Measurements from ENCODE around the gene ENPP1. TPM values are rescaled to one million over a fixed set of nuclear protein-coding genes. Genes with fewer than 3 reads are reported as not detected.
A peak's percentile ranks its signal among the peaks of the same experiment; 100 is the strongest.

ENPP1 gene
- total RNA-seq, 1 experiment from 2014 or later, result 2.8 TPM

GRCh38 chr6:131825946-131826345 is 18.1 kb downstream of the ENPP1 start:
- Mint-ChIP-seq H3K4me3 (ENCODE audit: unreplicated experiment) (no peak overlapping the region), H3K4me1 (ENCODE audit: insufficient read depth, unreplicated experiment) (peaks cover 35% of the 10 kb centered on the region), H3K36me3 (ENCODE audit: insufficient read depth, unreplicated experiment) (no peaks in the 10 kb centered on the region), H3K9me3 (ENCODE audit: unreplicated experiment) (no peaks in the 10 kb centered on the region), H3K27me3 (ENCODE audit: insufficient read depth, unreplicated experiment) (no peaks in the 10 kb centered on the region), H3K27ac (ENCODE audit: low read depth, unreplicated experiment) (no peak overlapping the region)
- no TSS peak for BruUV-seq (replicated peaks)
- no peak for DNase-seq (ENCODE audit: unreplicated experiment)
- CTCF ChIA-PET, result interaction anchor here (0.6 to 1.4 kb wide), 6 partner anchors 12 to 434 kb away, joined by 3 to 5 read pairs (median 3); partner anchors contain the start of gene MED23
- intact Hi-C loops (cut with micrococcal nuclease), result no loop called here
- TF ChIP-seq, protein P1, sequence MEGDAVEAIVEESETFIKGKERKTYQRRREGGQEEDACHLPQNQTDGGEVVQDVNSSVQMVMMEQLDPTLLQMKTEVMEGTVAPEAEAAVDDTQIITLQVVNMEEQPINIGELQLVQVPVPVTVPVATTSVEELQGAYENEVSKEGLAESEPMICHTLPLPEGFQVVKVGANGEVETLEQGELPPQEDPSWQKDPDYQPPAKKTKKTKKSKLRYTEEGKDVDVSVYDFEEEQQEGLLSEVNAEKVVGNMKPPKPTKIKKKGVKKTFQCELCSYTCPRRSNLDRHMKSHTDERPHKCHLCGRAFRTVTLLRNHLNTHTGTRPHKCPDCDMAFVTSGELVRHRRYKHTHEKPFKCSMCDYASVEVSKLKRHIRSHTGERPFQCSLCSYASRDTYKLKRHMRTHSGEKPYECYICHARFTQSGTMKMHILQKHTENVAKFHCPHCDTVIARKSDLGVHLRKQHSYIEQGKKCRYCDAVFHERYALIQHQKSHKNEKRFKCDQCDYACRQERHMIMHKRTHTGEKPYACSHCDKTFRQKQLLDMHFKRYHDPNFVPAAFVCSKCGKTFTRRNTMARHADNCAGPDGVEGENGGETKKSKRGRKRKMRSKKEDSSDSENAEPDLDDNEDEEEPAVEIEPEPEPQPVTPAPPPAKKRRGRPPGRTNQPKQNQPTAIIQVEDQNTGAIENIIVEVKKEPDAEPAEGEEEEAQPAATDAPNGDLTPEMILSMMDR (IDR thresholded peaks at IDR 0.05; ENCODE audit: unreplicated experiment), result no peak
- POLR2A ChIA-PET, result interaction anchor here (0.6 to 1.4 kb wide), 2 partner anchors 12 to 286 kb away, joined by 3 to 4 read pairs; no protein-coding TSS in a partner anchor

DNA sequence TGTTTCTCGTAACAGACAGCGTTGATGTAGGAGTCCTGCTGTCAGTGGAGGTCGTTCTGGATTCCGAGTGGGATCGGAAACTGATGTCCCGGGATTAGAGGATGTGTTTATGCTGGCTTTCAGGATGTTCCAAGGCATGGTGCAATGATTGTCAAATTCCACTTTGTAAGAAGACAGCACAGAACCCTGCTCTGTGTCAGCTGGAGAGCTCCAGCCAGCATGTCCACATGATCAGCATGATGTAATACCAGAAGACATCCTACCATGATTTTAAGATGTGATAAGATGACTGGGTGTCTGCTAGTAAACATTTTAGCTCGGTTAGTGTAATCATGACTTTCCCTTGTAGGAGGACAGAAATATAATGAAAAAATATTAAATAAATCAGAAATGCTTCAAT is 20.3 kb downstream of the ENPP1 start:
- no peak for DNase-seq (ENCODE audit: unreplicated experiment)
- Mint-ChIP-seq H3K27me3 (ENCODE audit: insufficient read depth, unreplicated experiment) (no peaks in the 10 kb centered on the region), H3K27ac (ENCODE audit: low read depth, unreplicated experiment) (no peak overlapping the region), H3K36me3 (ENCODE audit: insufficient read depth, unreplicated experiment) (no peaks in the 10 kb centered on the region), H3K4me3 (ENCODE audit: unreplicated experiment) (no peak overlapping the region), H3K4me1 (ENCODE audit: insufficient read depth, unreplicated experiment) (peaks cover 45% of the 10 kb centered on the region), H3K9me3 (ENCODE audit: unreplicated experiment) (no peaks in the 10 kb centered on the region)
- TF ChIP-seq, protein P1 (IDR thresholded peaks at IDR 0.05; ENCODE audit: unreplicated experiment), result no peak
- ChIA-PET CTCF (interaction anchor here (3.9 kb wide), 1 partner anchor 87 kb away, joined by 12 read pairs; no protein-coding TSS in a partner anchor), POLR2A (interaction anchor here (0.7 to 1.4 kb wide), 3 partner anchors 12 to 107 kb away, joined by 3 to 6 read pairs (median 3); no protein-coding TSS in a partner anchor)
- intact Hi-C loops (cut with micrococcal nuclease), result no loop called here
- BruUV-seq (replicated peaks), result no TSS peak

DNA sequence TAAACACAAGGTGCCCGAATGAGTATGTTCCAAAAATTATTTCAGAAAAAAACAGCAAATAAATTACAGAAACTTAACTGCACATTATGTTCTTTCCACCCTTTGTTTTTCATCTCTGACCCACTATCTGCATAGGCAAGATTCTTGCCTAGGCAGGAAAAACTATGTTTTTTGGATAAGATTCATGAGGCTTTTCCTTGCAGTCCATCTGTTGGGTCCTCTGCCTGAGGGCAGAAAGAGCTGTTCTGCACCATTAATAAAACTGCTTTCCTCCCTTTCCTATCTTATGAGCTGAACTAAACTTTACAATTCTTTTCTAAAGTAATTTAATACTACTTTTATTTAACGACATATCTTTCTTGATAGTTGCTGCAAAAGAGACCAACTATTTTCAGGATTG is 21.1 kb downstream of the ENPP1 start:
- Mint-ChIP-seq H3K9me3 (ENCODE audit: unreplicated experiment) (no peaks in the 10 kb centered on the region), H3K4me3 (ENCODE audit: unreplicated experiment) (no peak overlapping the region), H3K27me3 (ENCODE audit: insufficient read depth, unreplicated experiment) (no peaks in the 10 kb centered on the region), H3K36me3 (ENCODE audit: insufficient read depth, unreplicated experiment) (no peaks in the 10 kb centered on the region), H3K27ac (ENCODE audit: low read depth, unreplicated experiment) (peak overlapping the region; percentile 63), H3K4me1 (ENCODE audit: insufficient read depth, unreplicated experiment) (peaks cover 36% of the 10 kb centered on the region)
- ChIA-PET CTCF (interaction anchor here (0.6 to 3.9 kb wide), 3 partner anchors 81 to 383 kb away, joined by 3 to 12 read pairs (median 3); no protein-coding TSS in a partner anchor), POLR2A (interaction anchor here (0.6 to 1.4 kb wide), 5 partner anchors 9 to 68 kb away, joined by 3 to 6 read pairs (median 4); no protein-coding TSS in a partner anchor)
- DNase-seq (ENCODE audit: unreplicated experiment), result no peak
- intact Hi-C loops (cut with micrococcal nuclease), result no loop called here
- TF ChIP-seq, protein P1 (IDR thresholded peaks at IDR 0.05; ENCODE audit: unreplicated experiment), result no peak
- no TSS peak for BruUV-seq (replicated peaks)

GRCh38 chr6:131831392-131831791 is 23.6 kb downstream of the ENPP1 start:
- Mint-ChIP-seq H3K9me3 (ENCODE audit: unreplicated experiment) (no peaks in the 10 kb centered on the region), H3K4me1 (ENCODE audit: insufficient read depth, unreplicated experiment) (peaks cover 34% of the 10 kb centered on the region), H3K4me3 (ENCODE audit: unreplicated experiment) (no peak overlapping the region), H3K27me3 (ENCODE audit: insufficient read depth, unreplicated experiment) (no peaks in the 10 kb centered on the region), H3K36me3 (ENCODE audit: insufficient read depth, unreplicated experiment) (no peaks in the 10 kb centered on the region), H3K27ac (ENCODE audit: low read depth, unreplicated experiment) (peak overlapping the region; percentile 90)
- ChIA-PET POLR2A (interaction anchor here (0.7 to 0.9 kb wide), 3 partner anchors 9 to 137 kb away, joined by 3 to 5 read pairs (median 3); no protein-coding TSS in a partner anchor), CTCF (interaction anchor here (1.4 to 3.9 kb wide), 2 partner anchors 22 to 84 kb away, joined by 4 to 12 read pairs; no protein-coding TSS in a partner anchor)
- no TSS peak for BruUV-seq (replicated peaks)
- DNase-seq (ENCODE audit: unreplicated experiment), result peak; percentile 61
- intact Hi-C loops (cut with micrococcal nuclease), result no loop called here
- TF ChIP-seq, protein P1 (IDR thresholded peaks at IDR 0.05; ENCODE audit: unreplicated experiment), result no peak

Data from MCF 10A (cell line).